K562 (cell line): ENCODE results near the gene ARID3B. TPM values are rescaled to one million over a fixed set of nuclear protein-coding genes. Genes with fewer than 3 reads are reported as not detected.

ENCODE experiments used
- CCNT2 ChIP-seq: IDR thresholded peaks from 2 replicates; pipeline ENCODE4 v1.6.1; 2011; ENCODE audit warnings: borderline replicate concordance, low read depth, mild to moderate bottlenecking, moderate library complexity, mixed read lengths, low read length; ENCODE audit not compliant: insufficient read length; ENCODE audit errors: extremely low read depth
- ETV6 ChIP-seq, 3 experiments: fragments of 150-350 bp in 1 of 3; sonication (generic) in 1 of 3; formaldehyde crosslinking in 1 of 3; IDR thresholded peaks; 2 replicates each; pipeline versions ENCODE4 v1.6.1 to v1.8.0; 2014 to 2022; ENCODE audit warnings: borderline replicate concordance in 2 of 3, low read depth in 2 of 3, antibody characterized with exemption in 1 of 3, low read length in 1 of 3, mild to moderate bottlenecking in 1 of 3, missing genetic modification reagents in 1 of 3
- FOSL1 ChIP-seq: fragments of 200-800 bp; sonication (Bioruptor generic); conservative IDR thresholded peaks from 2 replicates; pipeline ENCODE4 v1.6.1; 2016; ENCODE audit warnings: missing genetic modification characterization, missing compliant biosample characterization
- KLF16 ChIP-seq: IDR thresholded peaks from 2 replicates; pipeline ENCODE4 v1.6.1; 2016; ENCODE audit warnings: antibody characterized with exemption
- POLR2AphosphoS5 ChIP-seq: IDR thresholded peaks from 2 replicates; pipeline ENCODE4 v1.6.1; 2011; ENCODE audit warnings: mild to moderate bottlenecking, low read depth, low read length, moderate library complexity; ENCODE audit not compliant: control insufficient read depth, insufficient read depth
- REST ChIP-seq, 2 experiments: fragments of 450-650 bp; formaldehyde crosslinking in 1 of 2; IDR thresholded peaks; 2 replicates each; pipeline versions ENCODE4 v1.4.0 to v1.6.1; 2014 to 2020; ENCODE audit warnings: mild to moderate bottlenecking in 2 of 2, borderline replicate concordance in 1 of 2, low read depth in 1 of 2
- SMARCE1 ChIP-seq: fragments of 450-650 bp; IDR thresholded peaks from 2 replicates; pipeline ENCODE4 v1.7.1; 2016; ENCODE audit warnings: mild to moderate bottlenecking
- TARDBP ChIP-seq: fragments of 450-650 bp; IDR thresholded peaks from 2 replicates; pipeline ENCODE4 v1.6.1; 2016
- TBP ChIP-seq: optimal IDR thresholded peaks from 2 replicates; pipeline ENCODE3; 2011; ENCODE audit warnings: low read depth, low read length, improper control_type of control experiment
- TEAD4 ChIP-seq, 2 experiments: sonication (generic) in 1 of 2; formaldehyde crosslinking in 1 of 2; IDR thresholded peaks; 2 replicates each; pipeline versions ENCODE4 v1.6.1 to v1.8.0; 2012 to 2022; ENCODE audit warnings: borderline replicate concordance in 1 of 2, inconsistent platforms in 1 of 2, low read length in 1 of 2, mild to moderate bottlenecking in 1 of 2, missing genetic modification reagents in 1 of 2
- TOE1 ChIP-seq, 2 experiments: fragments of 450-650 bp in 1 of 2; sonication (generic) in 1 of 2; formaldehyde crosslinking in 1 of 2; IDR thresholded peaks; 2 replicates each; pipeline versions ENCODE4 v1.7.1 to v1.8.0; 2016 to 2022; ENCODE audit warnings: borderline replicate concordance in 2 of 2, mild to moderate bottlenecking in 2 of 2, antibody characterized with exemption in 1 of 2, inconsistent platforms in 1 of 2, low read depth in 1 of 2, missing genetic modification reagents in 1 of 2, moderate library complexity in 1 of 2
- ZNF280A ChIP-seq: fragments of 450-650 bp; IDR thresholded peaks from 2 replicates; pipeline ENCODE4 v1.6.1; 2018; ENCODE audit warnings: mild to moderate bottlenecking, low read depth; ENCODE audit not compliant: partially characterized antibody
- polyA plus RNA-seq, 8 experiments: library from polyadenylated mRNA; depleted of rRNA in 4 of 8; stranded (reverse) in 5 of 8; unstranded in 3 of 8; fragments of >200 nt; fragmentation: Nextera tagmentation in 2 of 8; fragmentation: Illumina TruSeq in 1 of 8; extraction: Ambion mirVana in 2 of 8; extraction: Trizol in 1 of 8; gene quantifications; 2 replicates each; pipeline versions ENCODE4 v1.2.1 to v1.2.3, GENCODE V29; 2011 to 2014; ENCODE audit warnings: inconsistent platforms in 1 of 8, missing spikeins in 1 of 8
- total RNA-seq, 7 experiments: library from RNA; depleted of rRNA in 6 of 7; stranded (reverse); fragments of >200 nt in 6 of 7; fragmentation: Illumina TruSeq in 2 of 7; extraction: Trizol in 2 of 7; gene quantifications; 2 replicates each; pipeline versions ENCODE4 v1.2.1 to v1.2.3, GENCODE V29; 2011 to 2021; ENCODE audit warnings: low replicate concordance in 1 of 7

ARID3B gene
- total and polyA plus RNA-seq, 9 of the 15 experiments (the other 6 are each of a cell fraction or from before 2014, with no cell fraction given) = 0.32 to 15.1 (median 7.1) TPM

- TF ChIP-seq TEAD4 (IDR thresholded peaks at IDR 0.05; ENCODE audit: low read length) = peak; percentile 80
- TF ChIP-seq TEAD4 (CRISPR knock-in tag; IDR thresholded peaks at IDR 0.05; ENCODE audit: borderline replicate concordance) = no peak
- peak; percentile 97 for TF ChIP-seq FOSL1 (tag)
- peak; percentile 45 for TF ChIP-seq CCNT2
- TF ChIP-seq REST (IDR thresholded peaks at IDR 0.05; ENCODE audit: borderline replicate concordance) = peak; percentile 9; the same call in 1 of the 2 replicates
- no peak for TF ChIP-seq REST (CRISPR knock-in tag; IDR thresholded peaks at IDR 0.05; ENCODE audit: low read depth)
- TF ChIP-seq ETV6 (IDR thresholded peaks at IDR 0.05; ENCODE audit: borderline replicate concordance in 1 of 2, low read depth in 2 of 2, low read length in 1 of 2) = no peak
- TF ChIP-seq ETV6 (CRISPR knock-in tag; IDR thresholded peaks at IDR 0.05; ENCODE audit: borderline replicate concordance) = no peak
- TF ChIP-seq SMARCE1 = peak; percentile 87
- no peak for TF ChIP-seq ZNF280A
- TF ChIP-seq TBP = no peak
- TF ChIP-seq KLF16 = 0 out of 2 replicates have a peak, but pooled peaks have one; percentile 31
- TF ChIP-seq TOE1 (IDR thresholded peaks at IDR 0.05; ENCODE audit: borderline replicate concordance) = no peak
- TF ChIP-seq TOE1 (CRISPR knock-in tag; IDR thresholded peaks at IDR 0.05; ENCODE audit: borderline replicate concordance, low read depth) = peak; percentile 27; the same call in 1 of the 2 replicates
- TF ChIP-seq POLR2AphosphoS5 = peak; percentile 59
- no peak for TF ChIP-seq TARDBP
These were observed 39.7 kb downstream of the ARID3B start (continued) for GRCh38 chr15:74580538-74581350.
